Erythroblast (primary cell): ENCODE results near the gene SMARCC1.

Source experiments
- GATA1 ChIP-seq: IDR thresholded peaks from 2 replicates; pipeline ENCODE4 v1.6.1; 2011; ENCODE audit warnings: low read depth, mild to moderate bottlenecking, control low read depth, low read length, moderate library complexity
- POLR2A ChIP-seq: IDR thresholded peaks from 2 replicates; pipeline ENCODE4 v1.6.1; 2011; ENCODE audit warnings: mild to moderate bottlenecking, low read length

- TF ChIP-seq POLR2A (no peak), GATA1 (no peak)
These were observed 168.8 kb downstream of the SMARCC1 start for GRCh38 chr3:47612879-47613278.
